ENCODE results near the gene TMPRSS13.
"Not testable (repeated sequence)": the region's sequence is repeated elsewhere in the genome, so short reads cannot be mapped to it uniquely, and the experiment has no call there.

Gene TMPRSS13

DNA sequence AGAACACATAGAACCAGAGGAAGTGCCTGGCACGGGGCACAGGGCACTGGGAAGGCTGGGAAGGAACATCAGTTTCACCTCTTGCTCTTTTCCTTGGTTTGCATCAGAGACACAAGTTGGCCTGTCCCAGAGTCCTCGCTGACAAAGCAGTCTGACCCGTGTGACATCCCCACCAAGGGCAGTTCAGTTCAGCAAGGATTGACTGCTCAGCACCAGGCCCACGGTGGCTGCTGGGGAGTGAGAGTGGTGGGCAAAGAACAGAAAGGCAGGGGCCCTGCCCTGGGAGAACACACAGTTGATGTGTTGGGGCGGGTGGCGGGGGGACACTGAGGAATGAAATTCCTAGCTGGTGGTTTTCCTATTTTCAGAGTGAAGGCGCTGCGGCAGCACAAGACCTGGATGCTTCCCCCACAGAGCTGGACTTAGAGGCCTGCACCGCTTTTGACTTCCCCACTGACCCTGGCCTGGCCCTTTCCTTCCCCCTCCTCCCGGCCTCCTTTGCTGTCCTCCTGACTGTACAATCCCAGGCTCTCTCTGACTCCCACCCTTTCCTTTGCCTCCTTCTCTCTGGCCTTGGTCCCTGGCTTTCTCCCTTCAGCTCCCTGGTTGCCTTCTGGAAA, 2.2 kb upstream of the TMPRSS13 start:
- DNase-seq (ENCODE audit: low read depth in 4 of 4, low spot score in 1 of 4), result no peak

DNA sequence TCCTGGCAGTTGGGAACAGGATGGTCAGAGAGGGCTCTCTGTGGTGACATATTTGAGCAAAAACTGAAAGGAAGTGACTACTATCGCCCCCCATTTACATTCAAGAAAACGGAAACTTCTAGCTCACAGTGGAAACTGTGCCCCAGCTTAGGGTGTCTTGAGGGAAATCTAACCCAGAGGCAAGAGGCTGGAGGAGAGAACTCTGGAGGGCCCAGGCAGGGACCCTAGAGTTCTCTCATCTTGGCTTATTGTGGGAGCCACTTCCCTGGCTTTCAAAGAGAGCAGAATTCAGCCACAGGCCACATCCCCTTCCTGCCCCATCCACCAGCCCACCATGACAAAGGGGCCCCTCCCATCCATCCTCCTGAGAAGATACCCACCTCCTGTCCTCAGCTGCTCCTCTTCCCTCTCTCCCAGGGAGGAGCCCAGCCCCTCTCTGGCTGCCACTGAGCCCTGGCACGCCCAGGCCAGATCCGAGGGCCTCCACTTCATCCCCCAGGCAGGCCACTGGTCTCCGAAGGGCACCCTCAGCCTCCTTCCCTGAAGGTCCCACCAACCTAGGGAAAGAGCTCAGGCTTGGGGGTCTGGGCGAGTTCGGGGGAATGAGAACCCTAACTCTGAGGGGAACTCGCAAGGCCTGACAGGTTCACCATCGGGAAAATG, 1.6 kb upstream of the TMPRSS13 start:
- DNase-seq (ENCODE audit: low read depth in 4 of 4, low spot score in 1 of 4), result no peak

DNA sequence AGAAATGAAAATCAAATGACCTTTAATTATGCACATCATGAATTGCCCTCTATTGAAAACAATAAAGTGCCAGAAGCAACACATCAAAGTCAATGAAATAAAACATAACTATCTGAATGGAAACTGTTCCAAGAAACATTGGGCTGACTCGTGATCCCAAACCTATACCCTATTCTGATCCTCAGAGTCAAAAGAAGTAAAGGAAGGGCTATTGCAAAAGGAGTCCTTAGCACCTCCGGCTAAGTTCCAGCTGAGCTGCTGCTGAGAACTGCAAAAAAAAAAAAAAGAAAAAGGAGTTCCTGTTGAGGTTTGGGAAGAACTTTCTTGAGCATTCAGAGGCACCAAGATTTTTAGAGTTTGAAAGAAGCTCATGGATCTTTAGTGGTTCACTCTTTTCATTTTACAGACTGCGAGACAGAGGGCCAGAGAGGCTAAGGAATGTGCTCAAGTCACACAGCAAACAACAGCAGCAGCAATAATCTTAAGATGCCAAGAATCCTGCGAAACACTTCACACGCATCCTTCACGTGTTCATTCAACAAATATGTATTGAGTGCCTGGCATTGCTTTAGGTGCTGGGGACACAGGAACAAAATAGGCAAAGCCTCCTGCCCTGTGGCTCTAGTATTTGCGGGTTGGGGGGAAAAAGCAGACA, 841 bp upstream of the TMPRSS13 start:
- no peak for DNase-seq (ENCODE audit: low read depth in 4 of 4, low spot score in 1 of 4)

DNA sequence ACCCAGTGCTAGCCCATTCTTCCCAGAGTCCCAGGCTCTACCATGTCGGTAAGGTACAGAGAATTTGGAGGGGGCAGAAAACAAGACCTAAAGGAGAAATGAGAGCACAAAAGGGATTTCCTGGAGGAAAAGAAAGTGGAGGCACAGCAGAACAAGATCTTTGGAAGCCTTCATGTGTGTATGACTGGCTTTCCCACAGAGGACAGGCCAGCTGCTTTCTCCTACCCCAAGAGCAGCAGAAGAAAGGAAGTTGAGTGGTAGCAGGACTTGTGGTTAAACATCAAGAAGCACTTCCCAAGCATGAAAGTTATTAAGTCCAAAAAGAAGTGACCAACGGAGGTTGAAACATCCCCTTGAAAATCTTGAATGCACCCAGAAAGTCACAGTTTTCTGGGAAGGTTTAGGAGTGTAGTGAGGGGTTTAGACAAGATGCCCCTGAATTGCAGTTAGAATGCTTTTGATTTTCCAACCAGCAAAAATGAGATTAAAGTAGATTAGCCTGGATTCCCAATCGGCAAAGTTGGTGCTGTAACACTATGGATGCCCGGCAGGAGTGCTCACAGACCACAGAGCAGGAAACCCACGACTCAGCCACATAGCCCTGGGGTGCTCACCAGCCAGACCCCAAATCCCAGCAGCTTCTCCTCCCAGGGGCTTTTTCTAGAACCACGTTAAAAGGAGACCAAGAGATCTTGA, 608 bp downstream of the TMPRSS13 start:
- no peak for DNase-seq (ENCODE audit: low read depth in 4 of 4, low spot score in 1 of 4)

GRCh38 chr11:117927926-117928325, 1.3 kb downstream of the TMPRSS13 start:
- no peak for DNase-seq (ENCODE audit: low read depth in 4 of 4, low spot score in 1 of 4)

DNA sequence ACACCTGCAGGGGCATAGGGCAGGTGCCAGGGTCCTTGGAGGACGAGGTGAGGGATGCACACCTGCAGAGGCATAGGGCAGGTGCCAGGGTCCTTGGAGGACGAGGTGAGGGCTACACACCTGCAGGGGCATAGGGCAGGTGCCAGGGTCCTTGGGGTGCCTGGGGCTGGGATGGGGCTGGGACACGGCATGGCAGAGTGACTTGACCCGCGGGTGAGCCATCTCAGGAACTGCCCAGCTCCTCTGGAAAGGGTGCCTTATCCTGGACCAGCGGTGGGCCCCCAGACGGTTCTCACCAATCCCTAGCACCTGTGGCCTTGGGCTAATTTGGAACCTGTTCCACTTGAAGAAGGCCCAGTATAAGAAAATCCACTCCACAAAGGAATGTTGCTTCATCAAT, 3.0 kb downstream of the TMPRSS13 start:
- not testable (repeated sequence) for DNase-seq (ENCODE audit: low read depth in 4 of 4, low spot score in 1 of 4)

- no peak for DNase-seq (ENCODE audit: low read depth in 4 of 4, low spot score in 1 of 4)
Observed at GRCh38 chr11:117925198-117925925, 3.8 kb downstream of the TMPRSS13 start.

DNA sequence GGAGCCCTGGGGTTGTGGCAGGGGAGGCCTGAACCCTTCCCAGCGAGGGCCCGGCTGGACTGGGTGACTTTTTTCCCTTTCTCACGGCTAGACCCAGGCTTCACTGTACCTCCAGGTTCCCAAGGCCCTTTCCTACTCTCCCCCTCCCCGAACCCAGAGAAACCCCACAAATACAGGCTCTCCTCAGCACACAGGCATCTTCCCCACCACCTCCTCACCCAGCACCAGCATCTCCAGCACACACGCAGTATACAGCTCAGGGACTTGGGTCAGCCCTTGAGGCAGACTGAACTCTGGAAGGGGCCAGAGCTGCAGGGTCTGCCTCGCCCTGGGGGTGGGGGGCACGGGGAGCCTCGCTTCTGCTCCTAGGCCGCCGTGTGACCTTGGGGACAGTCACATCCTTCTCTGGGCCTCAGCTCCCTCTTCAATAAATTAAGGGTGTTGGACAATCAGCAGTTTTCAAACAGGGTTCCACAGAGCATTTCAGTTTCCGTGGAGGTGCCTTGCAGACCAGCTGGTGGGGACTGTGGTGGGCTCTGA, 4.5 kb downstream of the TMPRSS13 start:
- no peak for DNase-seq (ENCODE audit: low read depth in 4 of 4, low spot score in 1 of 4)

DNA sequence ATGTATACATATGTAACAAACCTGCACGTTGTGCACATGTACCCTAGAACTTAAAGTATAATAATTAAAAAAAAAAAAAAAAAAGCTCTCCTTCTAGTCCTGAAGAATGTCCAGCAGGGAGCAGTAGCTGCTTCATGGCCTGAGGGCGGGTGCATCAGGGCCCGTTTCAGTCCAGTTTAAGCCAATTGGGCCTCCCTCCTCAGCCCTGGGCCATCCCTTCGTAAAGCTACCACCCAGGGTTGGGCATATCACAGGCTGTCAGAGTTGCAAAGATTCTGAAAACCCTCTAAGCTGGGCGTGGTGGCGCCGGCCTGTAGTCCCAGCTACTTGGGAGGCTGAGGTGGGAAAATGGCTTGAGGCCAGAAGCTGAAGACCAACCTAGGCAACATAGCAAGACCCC, 5.4 kb downstream of the TMPRSS13 start:
- DNase-seq (ENCODE audit: low read depth in 4 of 4, low spot score in 1 of 4), result no peak

- no peak for DNase-seq (ENCODE audit: low read depth in 4 of 4, low spot score in 1 of 4)
Observed at GRCh38 chr11:117923275-117923674, 5.9 kb downstream of the TMPRSS13 start.

DNA sequence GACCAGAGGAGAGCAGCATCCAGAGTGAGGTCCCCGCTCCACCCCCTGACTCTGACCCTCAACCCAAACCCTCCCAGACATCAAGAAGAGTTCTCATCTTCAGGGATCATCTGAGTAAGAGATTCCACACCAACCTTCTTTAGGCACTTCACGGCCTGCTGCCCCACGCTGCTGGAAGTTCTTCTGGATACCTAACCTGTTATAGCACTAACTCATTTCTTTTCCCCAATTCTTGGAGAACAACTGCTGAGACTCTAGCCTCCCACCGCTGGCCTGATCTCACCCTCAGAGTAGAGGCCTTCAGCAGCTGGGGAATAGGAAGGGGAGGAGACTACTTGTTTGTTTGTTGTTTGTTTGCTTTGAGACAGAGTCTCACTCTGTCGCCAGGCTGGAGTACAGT, 7.3 kb downstream of the TMPRSS13 start:
- no peak for DNase-seq (ENCODE audit: low read depth in 4 of 4, low spot score in 1 of 4)

DNA sequence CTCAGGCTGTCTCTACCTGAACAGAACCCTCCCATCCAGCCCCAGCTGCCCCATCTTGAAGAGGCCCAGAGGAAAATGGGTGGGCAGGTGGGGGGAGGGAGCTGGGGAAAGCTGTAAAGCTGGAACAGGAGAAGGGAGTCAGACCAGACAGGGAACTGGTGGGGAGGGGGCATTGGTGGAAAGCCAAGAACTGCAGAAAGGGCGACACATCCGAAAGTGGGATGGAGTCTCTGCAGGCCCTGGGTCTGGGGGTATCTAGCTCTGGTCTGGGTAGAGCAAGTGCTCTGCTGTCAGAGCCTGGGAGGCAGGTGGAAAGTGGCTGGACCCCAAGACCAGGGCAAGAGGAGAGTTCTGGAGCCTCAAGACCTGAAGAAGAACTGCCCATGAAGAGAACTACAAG, 7.7 kb downstream of the TMPRSS13 start:
- no peak for DNase-seq (ENCODE audit: low read depth in 4 of 4, low spot score in 1 of 4)

DNA sequence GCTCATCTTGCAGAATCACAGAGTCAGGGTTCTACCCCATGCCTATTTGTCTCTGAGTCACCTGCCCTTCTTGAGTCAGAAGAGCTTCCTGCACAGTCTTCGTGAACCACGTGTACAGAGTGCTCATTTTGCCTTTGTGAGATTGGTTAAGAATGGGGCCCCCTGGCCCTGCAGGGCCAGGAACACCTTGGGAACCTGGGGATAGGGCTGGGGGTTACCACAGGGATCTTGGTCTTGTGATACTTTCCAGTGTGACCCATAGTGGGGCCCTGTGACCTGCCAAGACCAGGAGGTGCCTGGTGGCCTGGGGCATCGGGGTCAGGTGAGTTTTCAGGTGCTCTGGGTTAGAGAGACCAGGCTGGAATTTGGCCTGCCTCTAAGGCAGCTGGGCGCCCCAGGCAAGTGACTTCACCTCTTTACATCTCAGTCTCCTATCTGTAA, 9.4 kb downstream of the TMPRSS13 start:
- DNase-seq (ENCODE audit: low read depth in 4 of 4, low spot score in 1 of 4), result no peak

DNA sequence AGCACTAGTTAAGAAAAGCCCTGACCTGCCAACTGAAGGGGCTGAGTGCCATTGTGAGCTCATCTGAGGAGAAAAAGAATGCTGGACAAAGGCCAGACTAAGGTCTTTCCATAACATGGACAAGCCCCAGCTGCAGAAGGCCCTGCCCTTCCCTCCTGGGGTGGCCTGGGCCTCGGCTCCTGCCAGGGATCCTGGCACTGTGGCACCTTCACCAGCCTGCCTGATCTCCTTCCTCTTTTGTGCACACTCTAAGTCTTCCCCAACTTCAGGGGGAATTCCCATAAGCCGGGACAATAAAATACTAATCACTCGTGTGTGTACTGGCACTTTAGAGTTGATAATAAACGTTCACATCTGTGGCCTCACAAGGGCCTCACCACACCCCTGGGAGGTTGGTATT, 9.9 kb downstream of the TMPRSS13 start:
- DNase-seq (ENCODE audit: low read depth in 4 of 4, low spot score in 1 of 4), result no peak

DNA sequence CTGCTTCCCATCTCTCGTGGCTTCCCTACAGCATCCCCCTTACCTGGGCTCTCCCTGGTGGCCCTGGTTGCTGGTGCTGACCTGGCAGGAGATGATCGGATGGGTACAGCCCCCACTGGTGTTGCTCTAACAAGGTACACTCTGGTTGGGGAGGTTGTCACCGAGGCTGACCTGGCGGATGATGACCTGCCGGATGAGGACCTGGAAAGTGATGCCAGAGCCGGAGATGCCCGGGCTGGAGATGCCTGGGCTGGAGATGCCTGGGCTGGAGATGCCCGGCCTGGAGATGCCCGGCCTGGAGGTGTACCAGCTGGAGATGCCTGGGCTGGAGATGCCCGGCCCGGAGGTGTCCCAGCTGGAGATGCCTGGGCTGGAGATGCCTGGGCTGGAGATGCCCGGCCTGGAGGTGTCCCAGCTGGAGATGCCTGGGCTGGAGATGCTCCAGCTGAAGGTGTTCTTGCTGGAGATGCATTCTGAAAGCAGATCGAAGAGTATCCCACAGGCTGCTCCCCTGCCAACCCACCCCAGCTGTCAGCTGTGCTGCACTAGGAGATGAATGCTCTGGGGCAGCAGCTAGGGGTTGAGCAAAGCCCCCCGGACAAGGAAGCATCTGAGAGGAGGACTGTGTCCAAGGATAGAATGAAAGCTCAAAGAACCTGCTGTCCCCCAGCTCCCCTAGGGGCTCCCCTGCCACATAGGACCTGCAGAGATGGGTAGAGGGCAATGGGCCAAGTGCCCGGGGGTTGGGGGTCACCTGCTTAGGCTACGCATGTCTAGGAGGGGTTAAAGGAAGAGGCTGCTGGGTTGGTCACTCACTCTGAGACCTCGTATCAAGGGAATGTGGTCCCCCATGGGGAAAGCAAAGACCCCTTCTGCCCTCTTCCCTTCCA, 10.6 kb downstream of the TMPRSS13 start:
- no peak for DNase-seq (ENCODE audit: low read depth in 4 of 4, low spot score in 1 of 4)

DNA sequence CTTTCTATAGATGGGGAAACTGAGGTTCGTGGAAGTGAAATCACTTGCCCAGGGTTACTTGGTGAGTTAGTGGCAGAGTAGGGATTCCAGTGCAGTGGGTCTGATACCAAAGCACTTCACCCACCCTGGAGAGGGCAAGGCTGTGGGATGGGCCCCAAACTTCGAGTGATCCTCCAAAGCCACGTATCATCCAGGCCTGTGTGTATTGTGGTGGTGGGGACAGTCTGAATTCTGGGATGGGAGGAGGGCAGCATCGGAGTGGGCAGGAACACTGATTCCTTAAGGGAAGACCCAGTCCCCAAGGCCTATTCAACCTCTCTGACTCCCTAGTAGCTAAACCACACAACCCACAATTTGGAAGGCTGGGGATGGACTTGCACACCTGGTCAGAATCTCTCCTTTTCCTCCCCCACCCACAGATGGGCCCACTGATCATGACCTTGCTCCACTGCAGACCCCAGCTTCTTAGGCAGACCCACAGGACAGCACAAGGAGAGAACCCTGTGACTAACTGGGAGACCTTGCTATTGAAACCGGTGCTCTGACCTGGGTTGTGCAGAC, 11.5 kb downstream of the TMPRSS13 start:
- DNase-seq (ENCODE audit: low read depth in 4 of 4, low spot score in 1 of 4), result no peak

DNA sequence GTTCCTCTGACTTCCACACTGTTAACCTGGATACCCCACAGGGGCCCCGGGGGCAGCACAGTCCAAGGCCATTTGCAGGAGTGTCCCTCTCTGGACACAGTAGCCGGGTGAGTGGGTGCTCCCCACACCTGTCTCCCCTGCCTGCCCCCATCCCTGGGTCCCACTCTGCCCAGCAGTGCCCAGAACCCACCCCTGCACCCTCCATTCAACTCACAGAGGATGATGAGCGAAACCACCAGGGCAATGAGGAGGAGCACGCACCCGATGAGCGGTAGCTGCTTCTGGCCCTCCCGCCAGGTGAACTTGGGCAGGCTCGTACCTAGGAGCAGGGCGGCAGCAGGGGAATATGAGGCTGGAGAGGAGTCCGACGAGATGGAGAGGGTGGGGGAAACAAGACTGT, 12.2 kb downstream of the TMPRSS13 start:
- no peak for DNase-seq (ENCODE audit: low read depth in 4 of 4, low spot score in 1 of 4)

- no peak for DNase-seq (ENCODE audit: low read depth in 4 of 4, low spot score in 1 of 4)
Observed at GRCh38 chr11:117915672-117916235, 13.4 kb downstream of the TMPRSS13 start.

- no peak for DNase-seq (ENCODE audit: low read depth in 4 of 4, low spot score in 1 of 4)
Observed at GRCh38 chr11:117914991-117915618, 14.1 kb downstream of the TMPRSS13 start.

Data from stimulated activated CD4-positive, alpha-beta T cell treated with anti-CD3 and anti-CD28 coated beads, Interleukin-1b, Interleukin-23, amount 100 ng/mL, for 24 hours (primary cell).